ENCODE data around the gene ERN2. TPM values are rescaled to one million over a fixed set of nuclear protein-coding genes. Genes with fewer than 3 reads are reported as not detected.

The ERN2 gene
- total RNA-seq, 1 donor from 2014 or later: not detected

DNA sequence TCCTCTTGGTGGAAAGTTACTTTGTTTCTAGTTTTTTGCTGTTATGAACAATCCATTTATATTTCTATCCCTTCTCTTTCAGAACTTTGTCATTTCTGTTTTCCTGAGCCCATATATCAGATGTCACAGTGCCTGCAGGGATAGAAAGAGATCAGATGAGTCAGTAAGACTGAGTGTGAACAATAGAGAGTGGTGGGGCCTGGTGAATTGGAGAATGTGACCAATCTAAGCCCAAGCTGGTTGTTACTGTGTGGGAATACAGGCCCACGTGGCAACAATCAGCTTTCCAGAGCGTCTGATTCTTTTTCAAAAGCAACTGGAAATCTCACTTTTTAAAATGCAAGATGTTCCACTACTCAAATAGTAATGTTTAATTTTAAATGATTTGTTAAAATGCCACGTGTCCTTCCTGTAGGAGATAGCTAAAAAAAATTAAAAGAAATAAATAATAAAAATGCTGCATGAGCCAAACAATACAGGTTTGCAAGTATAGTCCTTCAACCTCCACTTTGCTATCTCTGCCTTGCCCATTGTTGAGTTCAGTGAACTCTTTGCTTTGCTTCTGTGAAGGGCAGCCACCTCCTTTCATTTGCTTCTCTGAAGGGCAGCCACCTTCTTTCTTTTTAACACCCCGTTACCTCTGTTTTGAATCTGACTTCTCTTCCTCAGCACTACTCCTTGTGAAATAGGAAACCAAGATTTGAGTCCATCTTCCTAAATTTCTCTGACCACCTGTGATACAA is 62.2 kb downstream of the ERN2 start:
- Histone ChIP-seq H3K27ac (no peak overlapping the region), H3K36me3 (peaks cover 0 to 23% of the 10 kb centered on the region in 2 donors), H3K4me1 (no peaks in the 10 kb centered on the region), H3K4me3 (no peak overlapping the region), H3K27me3 (no peaks in the 10 kb centered on the region), H3K9me3 (no peaks in the 10 kb centered on the region)
- DNase-seq (ENCODE audit: extremely low spot score in 2 of 2): no peak
- intact Hi-C loops (cut with DNase I): no loop called here
- no peak for TF ChIP-seq POLR2A (IDR thresholded peaks at IDR 0.05)
- TF ChIP-seq POLR2AphosphoS5 (IDR thresholded peaks at IDR 0.05; ENCODE audit: insufficient read depth in 1 of 2, low read depth in 1 of 2): no peak
- TF ChIP-seq, protein P1, sequence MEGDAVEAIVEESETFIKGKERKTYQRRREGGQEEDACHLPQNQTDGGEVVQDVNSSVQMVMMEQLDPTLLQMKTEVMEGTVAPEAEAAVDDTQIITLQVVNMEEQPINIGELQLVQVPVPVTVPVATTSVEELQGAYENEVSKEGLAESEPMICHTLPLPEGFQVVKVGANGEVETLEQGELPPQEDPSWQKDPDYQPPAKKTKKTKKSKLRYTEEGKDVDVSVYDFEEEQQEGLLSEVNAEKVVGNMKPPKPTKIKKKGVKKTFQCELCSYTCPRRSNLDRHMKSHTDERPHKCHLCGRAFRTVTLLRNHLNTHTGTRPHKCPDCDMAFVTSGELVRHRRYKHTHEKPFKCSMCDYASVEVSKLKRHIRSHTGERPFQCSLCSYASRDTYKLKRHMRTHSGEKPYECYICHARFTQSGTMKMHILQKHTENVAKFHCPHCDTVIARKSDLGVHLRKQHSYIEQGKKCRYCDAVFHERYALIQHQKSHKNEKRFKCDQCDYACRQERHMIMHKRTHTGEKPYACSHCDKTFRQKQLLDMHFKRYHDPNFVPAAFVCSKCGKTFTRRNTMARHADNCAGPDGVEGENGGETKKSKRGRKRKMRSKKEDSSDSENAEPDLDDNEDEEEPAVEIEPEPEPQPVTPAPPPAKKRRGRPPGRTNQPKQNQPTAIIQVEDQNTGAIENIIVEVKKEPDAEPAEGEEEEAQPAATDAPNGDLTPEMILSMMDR (IDR thresholded peaks at IDR 0.05): no peak

DNA sequence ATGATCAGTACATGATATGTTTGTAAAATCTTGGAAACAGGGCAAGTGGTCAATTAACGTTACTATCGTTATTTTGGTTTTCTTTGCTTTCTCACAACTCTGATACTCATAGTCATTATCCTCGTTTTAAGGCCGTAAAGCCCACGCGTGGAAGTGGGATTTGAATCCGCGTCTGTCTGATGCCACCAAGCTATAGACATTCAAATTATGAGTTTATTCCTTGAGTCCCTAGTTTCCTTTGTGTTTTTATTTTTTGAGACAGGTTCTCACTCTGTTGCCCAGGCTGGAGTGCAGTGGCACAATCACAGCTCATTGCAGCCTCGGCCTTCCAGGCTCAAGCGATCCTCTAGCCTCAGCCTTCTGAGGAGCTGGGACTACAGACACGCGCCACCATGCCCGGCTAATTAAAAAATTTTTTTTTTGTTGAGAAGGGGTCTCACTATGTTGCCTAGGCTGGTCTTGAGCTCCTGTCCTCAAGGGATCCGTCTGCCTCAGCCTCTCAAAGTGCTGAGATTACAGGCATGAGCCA is 70.7 kb downstream of the ERN2 start:
- intact Hi-C loops (cut with DNase I): no loop called here
- H3K36me3 ChIP-seq: peaks cover 0 to 33% of the 10 kb centered on the region in 2 donors

DNA sequence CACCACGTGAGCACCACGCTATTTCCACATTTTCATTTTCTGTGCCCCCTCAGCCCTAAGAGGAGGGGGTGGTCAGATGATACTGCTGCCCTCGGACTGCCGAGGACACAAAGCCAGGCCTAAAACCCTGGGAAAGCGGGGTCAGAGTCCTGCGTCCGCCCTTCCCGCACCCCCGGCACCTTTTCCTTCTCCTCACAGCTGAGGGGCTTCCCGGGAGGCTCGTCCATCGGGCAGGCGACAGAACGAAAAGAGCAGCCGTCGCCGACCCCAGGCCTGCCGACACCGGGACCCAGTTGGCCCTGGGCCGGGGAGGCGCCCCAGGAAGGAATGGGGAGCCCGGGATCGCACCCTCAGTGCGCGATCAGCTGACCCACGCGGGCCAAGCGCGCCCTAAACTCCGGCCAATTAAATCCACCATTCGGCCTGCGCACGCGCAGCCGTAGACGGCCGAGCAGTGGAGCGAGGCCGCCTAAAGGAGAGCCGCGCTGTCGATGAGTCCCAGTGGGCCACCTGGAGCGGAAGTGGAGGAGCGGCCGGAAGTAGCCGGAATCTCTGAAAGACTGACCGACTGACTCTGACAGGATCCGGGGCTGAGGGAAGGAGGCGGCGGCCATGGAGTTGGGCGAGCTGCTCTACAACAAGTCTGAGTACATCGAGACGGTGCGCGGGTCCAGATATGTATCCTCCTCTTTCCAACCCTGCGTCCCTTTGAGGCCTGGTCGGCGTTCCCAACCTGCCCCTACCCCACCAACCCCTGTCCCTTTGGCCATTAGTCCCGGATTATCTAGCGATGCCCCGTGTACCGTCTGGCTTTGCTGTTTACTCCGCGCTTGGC is 71.9 kb downstream of the ERN2 start, which contains the start of the genes DCTN5 and PALB2:
Gene DCTN5 (plus strand): TSS at position 536 of the 835 bp plus-strand sequence. CDS start 77 bp downstream, at position 613.
Gene PALB2 (minus strand): TSS at position 380 of the 835 bp plus-strand sequence. CDS start 153 bp downstream, at position 227.
- Histone ChIP-seq H3K4me1 (peaks cover 28% of the 10 kb centered on the region), H3K27ac (peak within 1 kb of the TSS; percentile 84), H3K9me3 (no peaks in the 10 kb centered on the region), H3K27me3 (no peaks in the 10 kb centered on the region), H3K36me3 (peaks cover 0 to 38% of the 10 kb centered on the region in 2 donors), H3K4me3 (peak within 1 kb of the TSS; percentile 82 to 97)
- peak; percentile 81 to 98 for TF ChIP-seq POLR2AphosphoS5 (IDR thresholded peaks at IDR 0.05; ENCODE audit: insufficient read depth in 1 of 2, low read depth in 1 of 2)
- no peak for TF ChIP-seq POLR2A (IDR thresholded peaks at IDR 0.05)
- TF ChIP-seq, protein P1 (IDR thresholded peaks at IDR 0.05): no peak
- DNase-seq (ENCODE audit: extremely low spot score in 2 of 2): peak; percentile 93 to 97
- intact Hi-C loops (cut with DNase I): no loop called here

More for the DNA sequence above, 70.7 kb downstream of the ERN2 start:
- Histone ChIP-seq H3K4me1 (peaks cover 28% of the 10 kb centered on the region), H3K9me3 (no peaks in the 10 kb centered on the region), H3K4me3 (peak overlapping the region; percentile 82 to 97), H3K27ac (peak overlapping the region; percentile 84), H3K27me3 (no peaks in the 10 kb centered on the region)
- TF ChIP-seq, protein P1 (IDR thresholded peaks at IDR 0.05): no peak
- TF ChIP-seq POLR2AphosphoS5 (IDR thresholded peaks at IDR 0.05; ENCODE audit: insufficient read depth in 1 of 2, low read depth in 1 of 2) (no peak), POLR2A (IDR thresholded peaks at IDR 0.05) (no peak)
- no peak for DNase-seq (ENCODE audit: extremely low spot score in 2 of 2)

DNA sequence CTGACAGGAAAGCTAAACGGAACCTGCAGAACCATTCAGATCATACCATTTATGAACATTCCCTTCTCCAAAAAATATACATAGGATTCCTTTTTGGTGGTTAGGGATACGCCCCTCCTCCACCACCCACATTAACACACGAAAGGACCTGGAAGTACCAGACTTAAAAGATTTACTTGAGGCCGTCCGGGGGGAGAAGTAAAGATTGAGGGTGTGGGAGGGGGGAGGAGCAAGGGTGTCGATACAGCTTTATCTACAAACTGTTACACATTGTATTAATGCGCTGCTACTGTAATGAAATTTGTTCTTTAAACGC is 72.4 kb downstream of the ERN2 start:
- H3K36me3 ChIP-seq: peaks cover 0 to 38% of the 10 kb centered on the region in 2 donors

More for the DNA sequence above, 72.4 kb downstream of the ERN2 start:
- H3K9me3 ChIP-seq: no peaks in the 10 kb centered on the region
- H3K27ac ChIP-seq: peak overlapping the region; percentile 84
- peaks cover 28% of the 10 kb centered on the region for H3K4me1 ChIP-seq
- H3K27me3 ChIP-seq: no peaks in the 10 kb centered on the region
- intact Hi-C loops (cut with DNase I): no loop called here
- TF ChIP-seq, protein P1 (IDR thresholded peaks at IDR 0.05): peak in 1 of 3 experiments; percentile 4
- no peak for TF ChIP-seq POLR2A (IDR thresholded peaks at IDR 0.05)
- TF ChIP-seq POLR2AphosphoS5 (IDR thresholded peaks at IDR 0.05; ENCODE audit: insufficient read depth in 1 of 2, low read depth in 1 of 2): no peak
- no peak for DNase-seq (ENCODE audit: extremely low spot score in 2 of 2)
- H3K4me3 ChIP-seq: peak overlapping the region; percentile 82 to 97

Other genes with a start within 250 kb of the ERN2 start
- gene GGA2, start 202.7 kb downstream of the ERN2 start, total RNA-seq: 39.0 TPM
- gene EARS2, start 155.9 kb downstream of the ERN2 start, total RNA-seq: 46.7 TPM
- 57.2 TPM for gene UBFD1, start 155.5 kb downstream of the ERN2 start, total RNA-seq
- gene NDUFAB1, start 116.9 kb downstream of the ERN2 start, total RNA-seq: 68.8 TPM
- gene PALB2, start 71.9 kb downstream of the ERN2 start, total RNA-seq: 10.1 TPM
- 23.6 TPM for gene DCTN5, start 71.8 kb downstream of the ERN2 start, total RNA-seq
- 8.1 TPM for gene PLK1, start 34.3 kb downstream of the ERN2 start, total RNA-seq
- gene CHP2, start 41.8 kb upstream of the ERN2 start, total RNA-seq: 2.5 TPM
- gene PRKCB, start 122.8 kb upstream of the ERN2 start, total RNA-seq: 9.1 TPM

Data from vagina (tissue), 2 donors.